Skeletal muscle tissue (tissue), 4 donors: Measurements from ENCODE around the gene LEP. TPM values are rescaled to one million over a fixed set of nuclear protein-coding genes. Genes with fewer than 3 reads are reported as not detected.
A peak's percentile ranks its signal among the peaks of the same experiment; 100 is the strongest.

Source experiments
- H3K27ac ChIP-seq: one replicate; pipeline ENCODE4 v1.7.0; 2013; ENCODE audit warnings: mild to moderate bottlenecking, low read depth, low read length, inconsistent platforms
- H3K27me3 ChIP-seq, 3 donors: one replicate each; pipeline ENCODE4 v1.7.0; 2013; ENCODE audit warnings: low read length in 3 of 3; ENCODE audit not compliant: control insufficient read depth in 3 of 3, insufficient read depth in 3 of 3
- H3K36me3 ChIP-seq, 3 donors: one replicate each; pipeline ENCODE4 v1.7.0; 2013; ENCODE audit warnings: low read length in 3 of 3; ENCODE audit not compliant: control insufficient read depth in 3 of 3, insufficient read depth in 3 of 3
- H3K4me1 ChIP-seq, 3 donors: one replicate each; pipeline ENCODE4 v1.7.0; 2013; ENCODE audit warnings: low read length in 3 of 3, mild to moderate bottlenecking in 3 of 3; ENCODE audit not compliant: control insufficient read depth in 3 of 3, insufficient read depth in 3 of 3
- H3K4me3 ChIP-seq, 3 donors: one replicate each; pipeline ENCODE4 v1.7.0; 2013; ENCODE audit warnings: low read length in 3 of 3
- H3K9ac ChIP-seq, 3 donors: one replicate each; pipeline ENCODE4 v1.7.0; 2013; ENCODE audit warnings: low read length in 3 of 3, mild to moderate bottlenecking in 3 of 3, moderate library complexity in 2 of 3, low read depth in 1 of 3
- H3K9me3 ChIP-seq, 3 donors: one replicate each; pipeline ENCODE4 v1.7.0; 2013; ENCODE audit warnings: low read length in 3 of 3; ENCODE audit not compliant: control insufficient read depth in 3 of 3
- total RNA-seq: library from RNA; depleted of rRNA; stranded (reverse); fragments of >200 nt; gene quantifications from one replicate; pipeline ENCODE4 v1.2.3, GENCODE V29; 2014
- donor health status: Osteomylitis.

LEP gene
- total RNA-seq, 1 donor from 2014 or later, result under 0.01 TPM

DNA sequence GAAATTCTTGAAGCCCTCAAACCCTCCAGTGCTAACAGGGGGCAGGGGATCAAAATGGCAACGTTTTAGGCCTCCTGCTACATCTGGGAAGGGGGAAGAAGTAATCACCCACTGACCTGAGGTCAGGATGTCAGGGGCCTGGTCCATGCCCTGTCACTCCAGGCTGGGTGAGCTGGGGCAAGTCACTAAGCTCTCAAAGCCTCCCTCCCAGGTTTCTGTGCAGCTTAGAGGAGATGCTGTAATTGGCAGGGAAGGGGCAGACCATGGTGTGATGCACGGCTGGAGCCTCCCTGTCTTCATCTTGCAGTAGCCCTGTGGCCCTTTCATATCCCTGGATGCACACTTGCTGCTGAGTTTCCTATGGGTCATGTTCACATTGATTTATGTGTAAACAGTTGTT is 27.2 kb downstream of the LEP start:
- H3K4me1 ChIP-seq, result peaks cover 17 to 22% (median 17%) of the 10 kb centered on the region in 3 donors
- H3K4me3 ChIP-seq, result no peak overlapping the region
- H3K9ac ChIP-seq, result no peak overlapping the region
- no peaks in the 10 kb centered on the region for H3K9me3 ChIP-seq
- H3K27ac ChIP-seq, result no peak overlapping the region
- H3K36me3 ChIP-seq, result no peaks in the 10 kb centered on the region
- peaks cover 24 to 52% (median 33%) of the 10 kb centered on the region in 3 donors for H3K27me3 ChIP-seq

DNA sequence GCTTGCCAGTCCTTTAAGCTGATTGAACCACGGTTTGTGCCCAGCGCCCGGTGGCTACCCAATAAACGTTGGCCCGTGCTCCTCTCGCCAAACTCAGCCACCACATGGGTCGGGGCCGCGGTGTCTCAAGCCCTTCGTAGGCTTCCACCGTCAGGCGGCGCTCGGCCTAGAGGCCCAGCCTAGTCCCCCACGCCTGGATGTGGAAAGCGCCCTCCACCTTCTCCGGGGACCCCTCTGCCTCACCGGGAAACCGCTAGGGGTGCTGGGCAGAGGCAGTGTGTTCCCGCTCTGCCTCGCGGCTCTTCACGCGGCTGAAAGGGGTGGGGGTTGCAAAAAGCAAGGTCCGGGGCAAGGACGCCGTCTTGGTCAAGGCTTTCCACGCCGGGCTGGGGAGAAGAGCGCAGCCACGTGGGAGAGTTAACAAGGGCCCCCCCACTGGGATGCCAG is 29.8 kb downstream of the LEP start:
- no peaks in the 10 kb centered on the region for H3K9me3 ChIP-seq
- peak overlapping the region in 1 of 3 donors; percentile 58 for H3K4me3 ChIP-seq
- no peak overlapping the region for H3K27ac ChIP-seq
- H3K27me3 ChIP-seq, result peaks cover 24 to 56% (median 33%) of the 10 kb centered on the region in 3 donors
- H3K4me1 ChIP-seq, result peaks cover 17 to 22% (median 17%) of the 10 kb centered on the region in 3 donors
- peak overlapping the region in 1 of 3 donors; percentile 25 for H3K9ac ChIP-seq
- H3K36me3 ChIP-seq, result no peaks in the 10 kb centered on the region

DNA sequence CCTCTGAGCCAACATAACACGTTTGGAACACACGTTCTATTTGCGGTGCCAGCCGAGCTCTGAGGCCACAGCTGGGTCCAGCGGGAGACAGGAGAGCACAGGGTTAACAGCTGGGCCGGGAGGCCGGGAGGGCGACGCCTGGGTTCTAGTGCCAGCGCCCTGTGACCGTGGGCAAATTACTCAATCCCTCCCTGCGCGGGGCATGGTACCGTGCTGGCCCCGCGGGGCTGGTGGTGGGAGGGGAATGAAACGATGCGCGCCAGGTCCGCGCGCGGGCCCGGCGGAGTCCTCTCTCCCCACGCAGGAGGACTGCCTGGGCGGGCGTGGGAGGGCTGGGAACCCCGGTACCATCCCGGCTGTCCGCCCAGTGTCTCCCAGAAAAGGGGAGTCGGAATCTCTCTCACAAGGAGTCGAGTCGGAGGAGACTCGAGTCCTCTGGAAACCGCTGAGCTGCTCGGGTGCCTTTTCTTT is 30.4 kb downstream of the LEP start:
- Histone ChIP-seq H3K27ac (no peak overlapping the region), H3K4me3 (peak overlapping the region; percentile 27 to 58 (median 30)), H3K36me3 (no peaks in the 10 kb centered on the region), H3K9me3 (no peaks in the 10 kb centered on the region), H3K9ac (peak overlapping the region in 1 of 3 donors; percentile 60), H3K27me3 (peaks cover 24 to 53% (median 33%) of the 10 kb centered on the region in 3 donors), H3K4me1 (peaks cover 17 to 21% (median 17%) of the 10 kb centered on the region in 3 donors)

DNA sequence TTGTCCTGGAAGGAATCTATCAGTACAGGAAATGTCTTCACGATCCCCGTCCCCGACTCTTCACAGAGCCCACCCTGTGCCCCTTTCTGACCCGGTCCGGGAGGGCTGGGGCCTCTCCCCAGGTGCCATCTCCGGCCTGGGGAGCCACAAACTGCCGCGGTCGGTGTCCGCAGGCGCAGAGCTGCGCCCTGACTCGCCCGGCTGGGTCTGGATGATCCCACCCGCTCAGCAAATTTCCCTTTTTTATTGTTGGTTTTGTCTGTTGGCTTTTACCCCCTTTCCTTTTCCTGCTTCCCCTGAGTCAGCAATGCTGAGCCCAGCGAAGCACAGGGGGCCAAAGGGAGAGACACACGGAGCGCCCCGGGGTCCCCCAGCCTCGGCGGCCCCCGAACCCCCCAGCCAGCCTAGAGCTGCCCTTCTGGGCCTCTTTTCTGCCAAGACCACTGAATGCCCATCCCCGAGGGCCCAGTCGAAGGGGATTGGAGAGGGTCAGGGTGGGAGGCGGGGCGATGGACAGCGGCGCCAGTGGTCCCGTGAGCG is 30.9 kb downstream of the LEP start:
- H3K27ac ChIP-seq, result no peak overlapping the region
- H3K9me3 ChIP-seq, result no peaks in the 10 kb centered on the region
- H3K9ac ChIP-seq, result no peak overlapping the region
- peaks cover 13 to 17% (median 16%) of the 10 kb centered on the region in 3 donors for H3K4me1 ChIP-seq
- peaks cover 24 to 48% (median 31%) of the 10 kb centered on the region in 3 donors for H3K27me3 ChIP-seq
- peak overlapping the region in 1 of 3 donors; percentile 27 for H3K4me3 ChIP-seq
- no peaks in the 10 kb centered on the region for H3K36me3 ChIP-seq

DNA sequence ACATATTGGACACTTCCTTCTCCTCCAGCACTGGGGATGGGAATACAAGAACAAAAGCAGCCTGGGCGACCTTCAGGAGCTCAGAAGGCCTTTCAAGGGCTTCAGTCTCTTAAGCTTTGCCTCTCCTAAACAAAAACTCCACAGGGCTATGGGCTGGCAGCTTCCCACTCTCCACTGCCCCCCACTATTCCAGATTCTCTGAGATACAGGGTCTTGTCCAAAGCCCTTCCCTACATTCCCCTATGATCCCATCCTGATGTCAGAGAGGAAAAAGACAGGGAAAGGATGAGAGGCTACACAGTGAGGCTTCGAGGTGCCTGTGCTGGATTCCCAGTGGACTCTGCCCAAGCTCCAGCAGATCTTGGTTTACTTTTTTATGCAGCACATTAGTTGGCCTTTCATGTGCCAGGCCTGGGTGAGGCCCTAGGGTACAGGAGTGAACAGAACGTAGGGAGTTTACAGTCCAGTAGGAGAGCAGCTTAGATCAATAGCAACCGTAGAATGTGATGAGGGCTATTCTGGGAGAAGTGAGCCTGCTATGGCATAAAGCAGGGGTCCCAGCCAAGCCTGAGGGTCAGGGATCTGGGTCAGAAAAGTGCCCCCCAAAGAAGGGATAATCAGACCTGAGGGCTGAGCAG is 33.3 kb downstream of the LEP start:
- no peaks in the 10 kb centered on the region for H3K9me3 ChIP-seq
- H3K27me3 ChIP-seq, result peaks cover 11 to 32% (median 14%) of the 10 kb centered on the region in 3 donors
- H3K36me3 ChIP-seq, result no peaks in the 10 kb centered on the region
- H3K27ac ChIP-seq, result no peak overlapping the region
- H3K9ac ChIP-seq, result no peak overlapping the region
- H3K4me1 ChIP-seq, result peaks cover 11 to 12% (median 11%) of the 10 kb centered on the region in 3 donors
- no peak overlapping the region for H3K4me3 ChIP-seq

DNA sequence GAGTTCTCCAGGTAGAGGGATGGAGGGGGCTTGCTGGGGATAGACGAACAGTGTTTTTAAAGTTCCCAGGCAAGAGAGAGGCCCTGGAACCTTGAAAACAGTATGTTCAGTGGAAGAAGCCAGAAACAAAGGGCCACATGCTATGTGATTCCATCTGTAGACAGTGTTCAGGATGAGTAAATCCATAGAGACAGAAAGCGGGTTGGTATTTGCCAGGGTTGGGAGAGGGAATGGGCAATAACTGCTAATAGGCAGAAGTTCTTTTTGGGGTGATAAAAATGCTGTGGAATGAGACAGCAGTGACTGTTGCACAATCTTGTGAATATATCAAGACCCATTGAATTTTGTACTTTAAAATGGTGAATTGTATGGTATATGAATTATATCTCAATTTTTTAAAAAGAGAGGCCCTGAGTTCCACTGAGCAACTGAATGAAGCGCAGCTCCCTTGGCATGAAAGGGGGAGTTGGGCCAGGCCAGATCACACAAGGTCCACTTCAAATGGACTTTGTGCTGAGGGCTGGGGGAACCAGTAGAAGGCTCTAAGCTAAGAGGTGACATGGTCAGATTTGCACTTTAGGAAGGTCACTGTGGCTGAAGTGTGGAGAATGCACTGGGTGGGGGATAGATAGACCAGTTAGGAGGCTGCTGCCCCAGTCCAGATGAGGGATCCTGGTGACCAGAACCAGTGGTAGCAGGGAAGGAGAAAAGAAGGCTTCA is 34.0 kb downstream of the LEP start:
- Histone ChIP-seq H3K27me3 (peaks cover 11 to 29% (median 11%) of the 10 kb centered on the region in 3 donors), H3K4me1 (peaks cover 11 to 12% (median 11%) of the 10 kb centered on the region in 3 donors), H3K36me3 (no peaks in the 10 kb centered on the region), H3K4me3 (no peak overlapping the region), H3K9me3 (no peaks in the 10 kb centered on the region), H3K9ac (no peak overlapping the region), H3K27ac (no peak overlapping the region)

DNA sequence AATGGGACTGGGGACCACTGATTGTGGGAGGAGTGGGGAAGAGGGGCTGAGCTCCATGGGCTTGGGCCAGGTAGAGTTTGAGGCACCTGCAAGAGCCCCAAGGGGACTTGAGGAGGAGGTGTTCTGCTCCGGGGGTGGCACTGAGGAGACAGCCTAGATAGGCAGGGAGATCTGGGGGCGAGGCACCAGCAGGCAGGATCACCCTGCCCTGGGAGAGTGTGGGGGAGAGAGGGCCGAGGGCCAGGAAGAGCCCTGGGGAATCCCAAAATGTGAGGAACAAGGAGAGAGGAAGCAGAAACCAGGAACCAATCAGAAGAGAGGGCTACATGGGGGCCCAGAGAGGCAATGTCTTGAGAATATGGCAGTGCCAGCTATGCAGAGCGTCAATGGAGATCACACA is 34.6 kb downstream of the LEP start:
- Histone ChIP-seq H3K9ac (no peak overlapping the region), H3K4me1 (peaks cover 9 to 12% (median 10%) of the 10 kb centered on the region in 3 donors), H3K36me3 (no peaks in the 10 kb centered on the region), H3K4me3 (no peak overlapping the region), H3K27me3 (peaks cover 8 to 27% (median 9%) of the 10 kb centered on the region in 3 donors), H3K9me3 (no peaks in the 10 kb centered on the region), H3K27ac (no peak overlapping the region)

DNA sequence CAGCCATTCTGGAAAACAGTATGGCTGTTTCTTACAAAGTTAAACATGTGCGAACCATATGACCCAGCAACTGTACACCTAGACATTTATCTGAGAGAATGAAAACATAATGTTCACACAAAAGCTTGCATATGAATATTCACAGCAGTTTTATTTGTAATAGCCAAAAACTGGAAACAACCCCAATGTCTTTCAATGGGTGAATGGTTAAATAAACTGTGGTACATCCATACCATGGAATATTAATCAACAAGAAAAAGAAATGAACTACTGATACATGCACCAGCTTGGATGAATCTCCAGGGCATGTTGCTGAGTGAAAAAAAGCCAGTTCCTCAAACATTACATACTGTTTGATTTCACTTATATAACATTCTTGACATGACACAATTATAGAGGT is 37.3 kb downstream of the LEP start:
- Histone ChIP-seq H3K4me1 (no peaks in the 10 kb centered on the region), H3K9ac (no peak overlapping the region), H3K9me3 (peaks cover 0 to 2% (median 0%) of the 10 kb centered on the region in 3 donors), H3K4me3 (no peak overlapping the region), H3K27me3 (peaks cover 0 to 4% (median 0%) of the 10 kb centered on the region in 3 donors), H3K27ac (no peak overlapping the region), H3K36me3 (peaks cover under 1 to 4% (median under 1%) of the 10 kb centered on the region in 3 donors)

DNA sequence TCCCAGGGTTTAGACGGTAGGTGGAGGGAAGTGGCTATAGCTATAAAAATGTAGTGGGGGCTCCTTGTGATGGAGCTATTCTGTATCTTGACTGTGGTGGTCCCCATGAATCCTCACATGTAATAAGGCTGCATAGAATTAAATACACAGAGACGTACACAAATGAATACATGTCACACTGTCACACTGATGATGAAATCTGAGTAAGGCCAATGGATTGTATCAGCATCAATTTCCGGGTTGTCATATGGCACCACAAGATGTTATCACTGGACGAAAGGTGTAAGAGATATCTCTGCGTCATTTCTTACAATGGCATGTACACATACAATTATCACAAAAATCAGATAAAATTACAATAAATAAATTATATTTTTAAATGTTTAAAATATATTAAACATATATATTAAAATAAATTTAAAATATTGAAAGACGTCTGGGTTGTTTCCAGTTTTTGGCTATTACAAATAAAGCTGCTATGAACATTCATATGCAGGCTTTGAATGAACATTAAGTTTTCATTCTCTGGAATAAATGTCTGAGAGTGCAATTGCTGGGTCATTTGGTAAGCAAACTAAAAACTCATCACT is 38.1 kb downstream of the LEP start:
- peaks cover 0 to 2% (median 0%) of the 10 kb centered on the region in 3 donors for H3K9me3 ChIP-seq

More for the DNA sequence above, 38.1 kb downstream of the LEP start:
- Histone ChIP-seq H3K9ac (no peak overlapping the region), H3K36me3 (peaks cover 4 to 7% (median 4%) of the 10 kb centered on the region in 3 donors), H3K27me3 (no peaks in the 10 kb centered on the region), H3K27ac (no peak overlapping the region), H3K4me3 (no peak overlapping the region), H3K4me1 (no peaks in the 10 kb centered on the region)
